Stimulated activated effector memory CD8-positive, alpha-beta T cell treated with anti-CD3 and anti-CD28 coated beads, Interleukin-12 subunit alpha, Interleukin-12 subunit beta, amount 100 ng/mL, for 72 hours (primary cell): ENCODE results near the gene HOXC10.

Source experiments
- ATAC-seq: fragments of 150-1000 bp; cut with Tn5 transposase; 2 replicates; pipeline ENCODE4 v1.10.0; 2021
- DNase-seq, 2 donors: peaks; one replicate each; pipeline ENCODE4 v3.0.0; 2021 to 2022; ENCODE audit warnings: low spot score in 2 of 2
- H3K27ac Mint-ChIP-seq: one replicate; pipeline ENCODE4 v1.8.0; 2022; ENCODE audit warnings: mild to moderate bottlenecking, mixed read lengths
- H3K36me3 Mint-ChIP-seq: one replicate; pipeline ENCODE4 v1.8.0; 2022; ENCODE audit warnings: mild to moderate bottlenecking, mixed read lengths
- H3K4me1 Mint-ChIP-seq: one replicate; pipeline ENCODE4 v1.8.0; 2022; ENCODE audit warnings: mixed read lengths
- H3K4me3 Mint-ChIP-seq: one replicate; pipeline ENCODE4 v1.8.0; 2022; ENCODE audit warnings: mild to moderate bottlenecking, mixed read lengths
- H3K9me3 Mint-ChIP-seq: one replicate; pipeline ENCODE4 v1.8.0; 2022; ENCODE audit warnings: mixed read lengths

Gene HOXC10

DNA sequence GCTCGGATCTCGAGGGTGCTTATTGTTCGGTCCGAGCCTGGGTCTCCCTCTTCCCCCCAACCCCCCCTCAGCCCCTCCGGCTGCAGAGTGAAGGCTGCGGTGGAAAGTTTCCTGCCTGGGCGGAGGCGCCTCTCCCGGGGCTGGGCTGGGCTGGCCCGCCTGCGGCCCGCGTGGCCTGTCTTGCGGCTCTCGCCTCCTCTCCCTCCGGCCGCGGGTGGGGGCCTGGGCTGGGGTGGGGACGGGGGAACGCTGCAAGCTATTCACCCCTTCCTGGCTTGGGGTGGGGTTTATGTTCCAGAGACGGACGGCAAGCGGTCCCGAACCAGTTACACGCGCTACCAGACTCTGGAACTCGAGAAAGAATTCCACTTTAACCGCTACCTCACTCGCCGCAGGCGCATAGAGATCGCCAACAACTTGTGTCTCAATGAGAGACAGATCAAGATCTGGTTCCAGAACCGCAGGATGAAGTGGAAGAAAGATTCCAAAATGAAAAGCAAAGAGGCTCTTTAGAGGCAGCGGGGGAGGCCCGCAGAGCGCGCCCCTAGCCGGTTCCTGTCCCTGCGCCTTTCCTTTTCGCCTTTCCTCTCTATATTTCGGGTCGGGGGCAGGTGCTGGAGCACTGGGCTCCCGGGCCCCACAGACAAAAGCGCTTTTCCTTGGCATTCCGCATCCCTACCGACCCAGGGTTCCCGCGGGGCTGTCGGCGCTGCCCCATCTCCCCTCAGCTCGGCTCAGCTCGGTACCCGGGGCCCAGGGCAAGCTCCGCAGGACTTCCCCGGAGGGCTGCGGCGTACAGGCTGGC is 49.2 kb downstream of the HOXC10 start:
- no peak for ATAC-seq

DNA sequence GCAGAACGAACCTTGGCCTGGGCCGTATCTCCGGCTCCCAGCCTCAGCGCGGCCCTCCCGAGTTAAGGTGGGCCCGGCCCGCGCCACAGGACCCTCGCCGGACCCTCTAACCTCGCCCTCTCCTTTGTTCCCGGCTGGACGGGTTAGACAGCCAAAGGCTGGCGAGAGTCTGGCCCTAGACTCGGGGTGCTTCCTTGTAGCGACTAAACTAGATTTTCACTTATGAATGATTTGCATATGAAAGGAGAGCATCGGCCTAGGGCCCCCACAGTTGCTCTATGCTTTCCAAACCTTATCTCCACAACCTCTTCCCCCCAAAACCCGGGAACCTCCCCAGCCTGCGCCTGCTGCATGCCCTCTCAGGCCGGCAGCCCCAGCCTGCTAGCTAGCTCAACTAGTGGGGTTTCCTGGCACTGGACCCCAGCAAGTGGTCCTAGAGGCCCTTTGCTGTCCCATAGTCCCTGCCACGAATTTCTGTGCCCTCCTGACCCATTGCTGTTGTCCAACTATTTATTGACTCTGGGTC is 49.9 kb downstream of the HOXC10 start:
- ATAC-seq (no peak), DNase-seq (no peak)
- H3K4me1 Mint-ChIP-seq, result peaks cover 16% of the 10 kb centered on the region
- H3K4me3 Mint-ChIP-seq, result peak overlapping the region; percentile 71
- no peak overlapping the region for H3K27ac Mint-ChIP-seq
- H3K36me3 Mint-ChIP-seq, result no peaks in the 10 kb centered on the region
- no peaks in the 10 kb centered on the region for H3K9me3 Mint-ChIP-seq

More for the DNA sequence above, 49.2 kb downstream of the HOXC10 start:
- Mint-ChIP-seq H3K4me1 (peaks cover 16% of the 10 kb centered on the region), H3K27ac (no peak overlapping the region), H3K4me3 (peak overlapping the region; percentile 71), H3K9me3 (no peaks in the 10 kb centered on the region), H3K36me3 (no peaks in the 10 kb centered on the region)
- DNase-seq, result no peak

DNA sequence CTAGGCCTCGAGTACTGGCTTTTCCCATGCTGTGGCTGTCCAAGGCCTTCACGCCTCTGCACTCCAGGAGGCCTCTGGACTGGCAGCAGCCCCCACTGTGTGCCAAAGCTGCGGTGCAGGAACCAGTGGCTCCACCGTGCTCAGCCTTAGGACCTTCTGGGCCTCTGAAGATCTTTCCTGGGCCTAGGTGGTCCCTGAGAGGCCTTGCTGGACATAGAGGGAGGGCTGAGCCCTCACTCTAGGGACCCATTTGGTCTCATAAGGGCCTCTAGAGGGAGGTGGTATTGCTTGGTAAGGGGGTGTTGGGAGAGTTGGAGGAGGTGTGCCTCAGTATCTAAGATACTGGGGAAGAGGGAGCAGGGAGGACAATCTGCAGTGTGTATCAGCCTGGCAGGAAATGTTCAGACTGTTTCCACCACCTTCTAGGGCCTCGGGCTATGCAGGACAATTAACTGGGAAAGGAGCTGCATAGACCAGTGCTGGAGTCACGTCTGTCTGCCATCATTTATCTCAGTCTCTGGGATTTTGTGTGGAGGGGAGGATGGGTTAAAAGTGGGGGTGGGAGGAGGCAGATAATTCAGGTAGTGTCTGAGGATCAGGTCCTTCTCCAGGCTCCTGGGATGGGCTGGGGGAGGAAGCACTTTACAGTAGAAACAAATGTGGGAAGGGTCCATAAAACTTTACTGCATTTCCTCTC is 50.8 kb downstream of the HOXC10 start:
- Mint-ChIP-seq H3K4me1 (peaks cover 16% of the 10 kb centered on the region), H3K4me3 (no peak overlapping the region), H3K9me3 (no peaks in the 10 kb centered on the region), H3K27ac (no peak overlapping the region), H3K36me3 (no peaks in the 10 kb centered on the region)
- DNase-seq, result no peak
- ATAC-seq, result no peak

DNA sequence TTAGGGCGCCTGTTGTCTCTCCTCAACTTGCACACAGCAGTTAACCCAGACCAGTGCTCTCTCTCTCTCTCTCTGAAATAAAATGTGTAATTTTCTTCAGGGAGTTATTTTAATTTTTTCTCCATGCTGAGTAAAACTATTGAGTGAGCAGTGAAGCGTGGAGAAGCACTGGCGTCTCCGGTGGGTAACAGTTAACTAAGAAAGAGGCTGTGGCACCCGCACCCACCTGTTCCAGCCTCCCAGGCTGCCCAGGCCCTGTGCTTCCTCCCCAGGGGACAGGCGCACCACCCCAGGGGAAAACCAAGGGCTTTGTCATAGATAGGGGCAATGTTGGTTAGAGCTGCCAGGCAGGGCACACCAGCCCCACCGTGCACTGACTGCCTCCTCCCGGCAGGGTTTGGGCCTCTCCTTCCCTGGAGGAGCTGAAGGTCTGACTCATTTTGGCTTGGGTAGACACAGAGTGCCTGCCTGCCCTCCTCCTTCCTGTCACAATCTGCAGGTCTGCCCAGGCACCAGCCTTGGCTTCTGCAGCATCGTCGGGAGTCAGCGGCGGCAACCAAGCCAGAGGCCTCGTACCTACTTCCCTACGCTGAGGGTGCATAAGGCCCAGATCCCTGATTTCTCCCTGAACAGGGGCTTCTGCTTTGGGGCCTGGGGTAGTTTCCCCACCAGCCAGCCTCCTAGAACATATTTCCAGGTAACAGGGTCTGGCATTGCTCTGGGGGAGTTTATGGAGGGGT is 51.8 kb downstream of the HOXC10 start:
- Mint-ChIP-seq H3K36me3 (no peaks in the 10 kb centered on the region), H3K4me1 (peaks cover 16% of the 10 kb centered on the region), H3K4me3 (no peak overlapping the region), H3K27ac (no peak overlapping the region), H3K9me3 (no peaks in the 10 kb centered on the region)
- no peak for ATAC-seq
- DNase-seq, result no peak

DNA sequence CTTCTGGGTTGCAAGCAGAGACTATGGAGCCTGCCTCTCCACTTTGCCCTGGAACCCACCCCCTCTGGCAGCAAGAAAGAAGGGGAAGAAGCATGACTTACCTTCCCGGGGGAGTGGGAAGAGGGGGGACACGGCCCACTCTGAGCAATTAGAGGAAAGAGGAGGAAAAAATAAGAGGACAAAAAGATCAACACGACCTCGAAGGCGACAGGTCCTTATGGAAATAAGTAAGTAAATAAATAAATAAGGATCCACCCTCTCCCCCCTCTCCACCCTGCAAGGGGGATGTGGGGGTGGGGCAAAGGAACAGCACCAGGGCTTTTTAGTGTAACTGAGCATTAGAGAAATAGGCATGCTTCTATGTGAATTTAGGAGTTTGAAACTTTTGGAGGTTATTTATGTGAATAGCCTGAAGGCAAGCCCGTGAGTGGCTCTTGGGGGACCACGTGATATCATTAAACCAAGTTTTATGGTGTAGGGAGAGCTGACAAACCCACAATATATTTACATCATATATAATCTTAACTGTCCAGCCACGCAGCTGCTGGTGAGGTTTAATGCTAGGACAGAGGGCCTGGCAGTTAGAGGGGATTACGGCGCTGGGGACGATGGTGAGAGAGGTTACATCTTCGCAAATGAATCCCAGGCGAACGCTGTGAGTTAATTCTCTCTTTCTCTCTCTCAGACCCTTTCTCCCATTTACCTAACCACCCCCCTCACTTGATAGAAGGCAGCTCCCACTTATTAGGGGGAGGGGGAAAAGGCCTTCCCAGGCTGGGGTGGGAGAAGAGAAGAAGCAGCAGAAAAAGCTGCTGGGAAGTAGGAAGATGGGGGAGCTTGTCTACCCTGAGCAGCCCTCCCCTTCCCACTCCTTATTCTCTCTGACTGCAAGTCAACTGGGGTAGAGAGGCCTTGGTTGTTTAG is 52.7 kb downstream of the HOXC10 start:
- Mint-ChIP-seq H3K9me3 (no peaks in the 10 kb centered on the region), H3K36me3 (no peaks in the 10 kb centered on the region), H3K4me3 (no peak overlapping the region), H3K4me1 (peaks cover 14% of the 10 kb centered on the region), H3K27ac (no peak overlapping the region)
- ATAC-seq, result no peak
- DNase-seq, result no peak

DNA sequence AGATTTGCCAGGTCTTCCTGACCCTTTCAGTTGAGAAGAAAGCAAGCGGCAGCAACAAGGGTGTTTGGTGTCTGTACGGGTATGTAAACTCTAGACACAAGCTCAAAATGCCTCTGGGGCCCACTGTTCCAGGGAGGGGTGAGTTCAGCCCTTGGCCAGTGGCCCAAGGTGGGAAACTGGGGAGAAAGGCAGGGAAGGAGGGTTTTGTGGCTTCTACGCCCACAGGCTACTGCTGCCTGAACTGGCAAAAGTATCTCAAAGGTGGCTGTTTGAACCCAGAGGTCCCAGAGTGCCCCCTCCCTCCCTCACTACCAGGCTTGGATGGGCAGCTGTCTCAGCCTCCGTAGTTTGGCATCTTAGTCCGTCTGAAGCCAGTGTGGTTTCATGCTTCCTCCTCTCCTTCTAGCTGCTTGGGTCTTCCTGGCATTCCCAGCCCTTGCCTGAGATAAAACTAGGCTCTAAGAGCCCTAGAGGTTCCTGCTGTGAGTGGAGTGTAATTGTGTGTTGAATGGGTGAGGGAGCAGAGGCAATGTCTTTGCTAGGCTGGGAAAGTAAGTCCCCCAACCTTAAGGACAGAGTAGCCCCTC is 53.4 kb downstream of the HOXC10 start:
- DNase-seq (no peak), ATAC-seq (no peak)
- Mint-ChIP-seq H3K27ac (no peak overlapping the region), H3K36me3 (no peaks in the 10 kb centered on the region), H3K4me3 (no peak overlapping the region), H3K4me1 (peaks cover 9% of the 10 kb centered on the region), H3K9me3 (no peaks in the 10 kb centered on the region)

DNA sequence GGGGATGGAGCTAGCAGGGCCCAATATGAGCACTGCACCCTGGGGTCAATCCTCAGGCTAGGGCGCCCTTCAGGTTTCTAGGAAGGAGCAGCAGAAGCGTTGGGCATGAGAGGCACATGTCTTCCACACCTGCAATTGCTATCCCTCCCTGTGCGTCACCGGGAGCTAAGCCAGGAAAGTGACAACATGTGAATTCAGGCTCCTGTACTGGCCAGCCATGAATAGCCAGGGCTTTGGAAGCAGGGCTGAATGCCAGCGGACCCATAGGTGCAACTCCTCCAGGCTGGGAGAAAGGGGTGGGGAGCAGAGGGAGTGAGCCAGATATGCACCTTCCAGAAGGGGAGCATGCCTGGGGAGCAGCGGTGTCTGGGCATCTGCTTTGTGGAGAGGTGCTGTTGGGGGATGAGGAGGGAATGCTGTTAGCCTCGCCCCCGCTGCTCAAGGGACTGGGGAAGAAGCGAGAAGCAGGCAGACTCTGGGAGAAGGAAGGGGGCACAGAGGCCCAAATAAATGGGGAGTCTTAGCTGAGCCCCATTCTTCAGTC is 54.0 kb downstream of the HOXC10 start:
- no peak for ATAC-seq
- H3K4me3 Mint-ChIP-seq, result no peak overlapping the region
- H3K4me1 Mint-ChIP-seq, result peaks cover 5% of the 10 kb centered on the region
- no peaks in the 10 kb centered on the region for H3K36me3 Mint-ChIP-seq
- DNase-seq, result no peak
- no peak overlapping the region for H3K27ac Mint-ChIP-seq
- H3K9me3 Mint-ChIP-seq, result no peaks in the 10 kb centered on the region

DNA sequence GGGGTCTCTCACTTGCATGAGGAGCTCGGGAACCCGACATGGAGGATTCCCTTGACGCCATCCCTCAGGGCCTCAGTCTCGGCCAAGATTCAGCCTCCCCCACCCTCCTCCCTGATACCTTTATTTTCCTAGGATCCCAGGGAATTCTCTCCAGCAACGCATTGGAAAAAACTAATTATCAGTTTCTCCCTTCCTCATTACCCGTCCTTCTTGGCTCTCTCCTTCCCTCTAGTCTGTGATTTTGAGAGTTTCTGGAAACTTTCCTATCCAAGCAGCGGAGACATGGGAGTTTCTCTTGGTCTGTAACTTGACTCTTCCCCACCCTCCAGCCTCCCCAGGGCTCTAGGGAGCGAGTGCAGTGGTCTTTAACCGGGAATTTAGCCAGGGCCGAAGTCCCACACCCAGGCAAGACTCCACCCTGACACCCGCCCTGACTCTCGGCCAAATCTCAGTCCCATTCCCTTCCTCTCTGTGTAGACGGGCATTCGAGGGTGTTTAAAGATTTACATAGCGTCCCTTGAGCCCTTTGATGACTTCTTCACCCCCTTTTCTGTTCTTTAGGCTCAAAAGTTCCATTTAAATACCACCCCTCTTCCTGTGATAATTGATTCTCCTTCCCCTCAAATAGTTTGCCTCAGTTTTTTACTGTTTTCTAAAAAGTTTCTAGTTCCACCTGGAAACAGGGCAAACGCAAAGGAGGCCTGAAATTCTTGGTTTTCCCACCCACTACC is 54.6 kb downstream of the HOXC10 start:
- ATAC-seq, result no peak
- no peak for DNase-seq
- H3K9me3 Mint-ChIP-seq, result no peaks in the 10 kb centered on the region
- peaks cover 5% of the 10 kb centered on the region for H3K4me1 Mint-ChIP-seq
- H3K4me3 Mint-ChIP-seq, result no peak overlapping the region
- no peaks in the 10 kb centered on the region for H3K36me3 Mint-ChIP-seq
- no peak overlapping the region for H3K27ac Mint-ChIP-seq
